Measurements from ENCODE around the gene ACSL6.

ACSL6 gene

DNA sequence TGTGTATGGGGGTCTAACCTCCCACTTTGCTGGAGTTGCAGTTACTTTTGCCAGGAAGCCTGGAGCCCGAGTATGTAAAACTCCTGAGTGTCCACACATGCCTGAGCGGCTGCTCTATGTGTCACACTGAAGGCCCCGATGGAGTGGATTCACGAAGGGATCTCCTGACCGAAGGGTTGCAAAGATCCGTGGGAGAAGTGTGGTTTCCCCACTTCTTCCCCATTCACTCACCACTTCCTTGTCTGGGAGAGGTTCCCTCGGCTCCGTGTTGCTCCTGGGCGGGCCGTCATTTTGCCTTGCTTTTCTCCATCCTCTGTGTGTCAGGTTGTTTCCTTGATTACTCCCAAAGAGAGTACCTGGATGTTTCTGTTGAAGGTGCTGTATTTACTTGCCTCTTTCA, 32.7 kb upstream of the ACSL6 start:
- H3K4me3 ChIP-seq (ENCODE audit: low read length) = no peak overlapping the region
- TF ChIP-seq, protein P1, sequence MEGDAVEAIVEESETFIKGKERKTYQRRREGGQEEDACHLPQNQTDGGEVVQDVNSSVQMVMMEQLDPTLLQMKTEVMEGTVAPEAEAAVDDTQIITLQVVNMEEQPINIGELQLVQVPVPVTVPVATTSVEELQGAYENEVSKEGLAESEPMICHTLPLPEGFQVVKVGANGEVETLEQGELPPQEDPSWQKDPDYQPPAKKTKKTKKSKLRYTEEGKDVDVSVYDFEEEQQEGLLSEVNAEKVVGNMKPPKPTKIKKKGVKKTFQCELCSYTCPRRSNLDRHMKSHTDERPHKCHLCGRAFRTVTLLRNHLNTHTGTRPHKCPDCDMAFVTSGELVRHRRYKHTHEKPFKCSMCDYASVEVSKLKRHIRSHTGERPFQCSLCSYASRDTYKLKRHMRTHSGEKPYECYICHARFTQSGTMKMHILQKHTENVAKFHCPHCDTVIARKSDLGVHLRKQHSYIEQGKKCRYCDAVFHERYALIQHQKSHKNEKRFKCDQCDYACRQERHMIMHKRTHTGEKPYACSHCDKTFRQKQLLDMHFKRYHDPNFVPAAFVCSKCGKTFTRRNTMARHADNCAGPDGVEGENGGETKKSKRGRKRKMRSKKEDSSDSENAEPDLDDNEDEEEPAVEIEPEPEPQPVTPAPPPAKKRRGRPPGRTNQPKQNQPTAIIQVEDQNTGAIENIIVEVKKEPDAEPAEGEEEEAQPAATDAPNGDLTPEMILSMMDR (conservative IDR thresholded peaks at IDR 0.05; ENCODE audit: low read length) = no peak
- no peak for DNase-seq (ENCODE audit: low read depth)

DNA sequence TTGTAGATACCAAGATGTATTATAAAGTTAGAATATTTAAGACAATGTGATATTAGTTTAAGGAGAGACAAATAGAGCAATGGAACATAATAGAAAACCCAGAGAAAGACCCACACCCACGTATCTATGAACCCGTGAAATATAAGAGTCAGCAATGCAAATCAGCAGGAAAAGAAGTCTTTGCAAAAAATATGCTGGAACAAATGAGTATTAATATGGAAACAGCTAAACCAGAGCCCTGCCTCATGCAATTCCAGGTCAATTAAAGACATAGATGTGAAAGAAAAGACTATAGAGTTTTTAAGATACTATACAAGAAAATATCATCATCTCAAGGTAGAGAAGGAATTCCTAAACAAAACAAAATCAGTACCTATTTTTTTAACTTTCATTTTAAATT, 25.9 kb upstream of the ACSL6 start:
- DNase-seq (ENCODE audit: low read depth) = no peak
- H3K4me3 ChIP-seq (ENCODE audit: low read length) = no peak overlapping the region
- TF ChIP-seq, protein P1 (conservative IDR thresholded peaks at IDR 0.05; ENCODE audit: low read length) = no peak

DNA sequence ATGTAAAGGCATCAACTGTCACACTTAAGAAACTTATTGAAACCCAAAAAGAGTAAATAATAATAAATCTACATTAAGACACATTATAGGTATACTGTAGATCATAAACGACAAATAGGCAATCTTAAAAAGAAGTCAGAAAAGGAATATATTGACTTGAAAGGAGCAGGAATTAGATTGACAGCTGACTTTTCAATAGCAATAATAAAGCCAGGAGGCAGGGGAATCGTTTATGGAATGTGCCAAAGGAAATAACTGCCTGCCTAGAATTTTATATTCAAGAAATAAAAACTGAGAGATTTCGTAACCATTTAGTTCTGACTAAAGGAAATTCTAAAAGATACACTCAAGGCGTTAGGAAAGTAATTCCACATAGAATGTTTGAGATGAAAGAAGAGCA, 21.7 kb upstream of the ACSL6 start:
- H3K4me3 ChIP-seq (ENCODE audit: low read length) = no peak overlapping the region
- no peak for DNase-seq (ENCODE audit: low read depth)
- TF ChIP-seq, protein P1 (conservative IDR thresholded peaks at IDR 0.05; ENCODE audit: low read length) = no peak

DNA sequence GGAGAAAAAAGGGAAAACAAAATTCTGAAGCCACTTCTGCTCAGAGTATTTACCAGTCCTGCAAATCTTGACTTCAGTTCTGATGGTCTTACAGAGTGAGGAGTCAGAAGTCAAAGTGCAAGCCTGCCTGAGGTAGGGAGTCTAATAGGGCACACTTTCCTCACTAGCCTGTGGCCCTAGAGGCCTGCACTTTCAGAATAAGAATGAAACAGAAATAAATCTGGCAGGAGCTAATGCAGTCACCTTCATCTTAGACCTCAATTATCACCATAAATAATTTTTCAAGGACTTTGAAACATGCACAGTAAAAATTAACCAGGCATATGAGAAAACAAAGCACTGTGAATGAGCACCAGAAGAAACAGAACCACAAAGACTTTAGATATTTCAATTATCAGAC, 20.7 kb upstream of the ACSL6 start:
- H3K4me3 ChIP-seq (ENCODE audit: low read length) = no peak overlapping the region
- TF ChIP-seq, protein P1 (conservative IDR thresholded peaks at IDR 0.05; ENCODE audit: low read length) = no peak
- no peak for DNase-seq (ENCODE audit: low read depth)

DNA sequence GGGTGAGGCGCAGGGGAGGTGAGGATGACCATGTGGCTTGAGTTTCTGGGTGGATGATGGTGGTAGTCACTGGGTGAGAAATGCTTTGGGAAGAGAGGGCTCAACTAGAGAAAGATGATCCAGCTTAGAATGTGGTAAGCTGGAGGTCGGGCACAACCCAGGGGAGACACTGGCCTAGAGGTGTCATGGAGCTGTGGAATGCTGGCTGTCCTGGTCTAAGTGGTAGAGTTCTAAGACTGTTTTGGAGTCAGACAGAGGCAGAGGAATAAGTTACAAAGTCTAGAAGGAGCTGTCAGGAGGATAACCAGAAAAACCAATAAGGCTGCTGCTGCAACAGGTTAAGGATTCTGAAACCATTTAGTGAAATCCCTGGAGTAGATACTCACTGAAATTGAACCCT, 19.2 kb upstream of the ACSL6 start:
- TF ChIP-seq, protein P1 (conservative IDR thresholded peaks at IDR 0.05; ENCODE audit: low read length) = no peak
- DNase-seq (ENCODE audit: low read depth) = no peak
- H3K4me3 ChIP-seq (ENCODE audit: low read length) = no peak overlapping the region

DNA sequence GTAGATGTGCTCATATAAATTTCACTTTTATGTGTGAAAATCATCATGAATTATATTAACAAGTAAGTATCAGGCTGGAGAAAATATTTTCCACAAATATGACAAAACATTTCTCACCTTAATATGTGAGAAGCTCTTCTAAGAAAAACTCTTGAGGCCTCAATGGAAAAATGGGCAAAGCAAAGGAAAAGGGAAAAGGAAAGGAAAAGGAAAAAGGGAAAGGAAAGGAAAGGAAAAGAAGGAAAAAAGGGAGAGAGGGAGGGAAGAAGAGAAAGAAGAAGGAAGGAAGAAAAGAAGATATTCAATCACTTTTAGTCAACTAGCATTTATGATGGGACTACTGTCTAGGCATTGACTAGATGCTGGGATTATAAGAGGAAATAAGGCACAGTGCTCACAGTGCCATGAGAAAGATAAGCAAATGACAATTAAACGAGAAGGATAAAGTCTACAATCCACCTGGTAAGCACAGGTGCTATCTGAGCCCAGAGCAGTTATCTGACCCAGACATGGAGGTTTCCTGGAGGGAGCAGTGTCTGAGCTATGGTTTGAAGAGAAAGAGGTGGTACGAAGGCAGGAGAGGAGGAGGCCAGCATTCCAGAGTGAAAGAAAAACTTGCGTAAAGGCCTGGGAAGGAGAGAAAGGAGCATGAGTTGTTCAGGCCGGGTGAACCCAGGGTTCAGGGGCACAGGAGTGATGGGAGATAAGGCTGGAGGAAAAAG, 18.3 kb upstream of the ACSL6 start:
- no peak overlapping the region for H3K4me3 ChIP-seq (ENCODE audit: low read length)
- DNase-seq (ENCODE audit: low read depth) = no peak
- TF ChIP-seq, protein P1 (conservative IDR thresholded peaks at IDR 0.05; ENCODE audit: low read length) = no peak

DNA sequence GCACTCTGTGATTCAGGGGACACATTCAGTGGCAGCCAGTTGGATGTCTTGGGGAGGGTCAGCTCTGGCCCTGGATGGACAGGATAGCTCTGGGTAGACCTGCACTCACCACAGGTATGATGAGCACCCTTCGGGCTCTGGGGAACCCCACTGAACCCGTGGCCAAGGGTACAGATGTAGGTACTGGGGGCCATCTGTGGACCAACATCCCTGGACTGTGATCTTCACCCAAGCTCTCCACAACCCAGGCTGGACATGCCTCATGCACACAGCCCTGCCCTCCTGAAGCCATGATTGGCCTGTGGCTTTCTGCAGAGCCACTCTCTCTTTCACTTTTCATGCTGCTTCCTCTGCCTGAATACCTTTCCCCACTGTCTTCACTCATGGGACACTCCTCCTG, 15.6 kb upstream of the ACSL6 start:
- TF ChIP-seq, protein P1 (conservative IDR thresholded peaks at IDR 0.05; ENCODE audit: low read length) = no peak
- DNase-seq (ENCODE audit: low read depth) = no peak
- no peak overlapping the region for H3K4me3 ChIP-seq (ENCODE audit: low read length)

Measured in AG10803 (cell line).